ENCODE measurements around the gene LMOD1. TPM values are rescaled to one million over a fixed set of nuclear protein-coding genes. Genes with fewer than 3 reads are reported as not detected.
A peak's percentile ranks its signal among the peaks of the same experiment; 100 is the strongest.

The LMOD1 gene
- total RNA-seq, 2 experiments from 2014 or later = not detected

DNA sequence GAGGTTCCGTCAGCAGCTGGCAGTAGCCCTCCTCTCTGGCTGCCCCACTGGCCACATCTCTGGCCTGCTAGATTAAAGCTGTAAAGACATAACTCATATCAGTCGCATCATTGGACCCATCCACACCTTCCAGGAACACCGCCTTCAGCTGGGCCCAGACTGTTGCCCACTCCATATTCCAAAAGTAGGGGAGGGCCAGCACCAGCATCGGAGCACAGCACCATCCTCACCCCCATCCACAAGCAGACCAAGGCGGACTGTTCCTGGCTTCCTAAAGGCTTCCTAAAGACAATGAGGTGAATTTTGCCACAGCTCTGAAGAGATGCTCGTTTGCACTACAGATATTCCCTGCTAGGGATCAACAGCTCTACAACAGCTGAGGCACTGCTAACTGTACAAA, 54.1 kb downstream of the LMOD1 start:
- Mint-ChIP-seq H3K27me3 (peaks cover 39% of the 10 kb centered on the region), H3K4me3 (no peak overlapping the region), H3K9me3 (ENCODE audit: low read depth) (no peaks in the 10 kb centered on the region), H3K27ac (no peak overlapping the region), H3K4me1 (peaks cover 14% of the 10 kb centered on the region), H3K36me3 (no peaks in the 10 kb centered on the region)
- CTCF ChIA-PET = interaction anchor here (0.7 to 2.3 kb wide), 4 partner anchors 10 to 81 kb away, joined by 3 to 9 read pairs (median 4); no protein-coding TSS in a partner anchor
- ATAC-seq (no peak), DNase-seq (no peak)

- no peaks in the 10 kb centered on the region for H3K9me3 Mint-ChIP-seq (ENCODE audit: low read depth)
- no peak for DNase-seq
- H3K27me3 Mint-ChIP-seq = peaks cover 45% of the 10 kb centered on the region
- CTCF ChIA-PET = interaction anchor here (1.1 to 2.3 kb wide), 4 partner anchors 11 to 82 kb away, joined by 3 to 9 read pairs (median 4); no protein-coding TSS in a partner anchor
- H3K36me3 Mint-ChIP-seq = no peaks in the 10 kb centered on the region
- no peak overlapping the region for H3K4me3 Mint-ChIP-seq
- H3K4me1 Mint-ChIP-seq = peaks cover 9% of the 10 kb centered on the region
- H3K27ac Mint-ChIP-seq = no peak overlapping the region
- ATAC-seq = no peak
Observed at GRCh38 chr1:201891451-201892045, 54.8 kb downstream of the LMOD1 start.

DNA sequence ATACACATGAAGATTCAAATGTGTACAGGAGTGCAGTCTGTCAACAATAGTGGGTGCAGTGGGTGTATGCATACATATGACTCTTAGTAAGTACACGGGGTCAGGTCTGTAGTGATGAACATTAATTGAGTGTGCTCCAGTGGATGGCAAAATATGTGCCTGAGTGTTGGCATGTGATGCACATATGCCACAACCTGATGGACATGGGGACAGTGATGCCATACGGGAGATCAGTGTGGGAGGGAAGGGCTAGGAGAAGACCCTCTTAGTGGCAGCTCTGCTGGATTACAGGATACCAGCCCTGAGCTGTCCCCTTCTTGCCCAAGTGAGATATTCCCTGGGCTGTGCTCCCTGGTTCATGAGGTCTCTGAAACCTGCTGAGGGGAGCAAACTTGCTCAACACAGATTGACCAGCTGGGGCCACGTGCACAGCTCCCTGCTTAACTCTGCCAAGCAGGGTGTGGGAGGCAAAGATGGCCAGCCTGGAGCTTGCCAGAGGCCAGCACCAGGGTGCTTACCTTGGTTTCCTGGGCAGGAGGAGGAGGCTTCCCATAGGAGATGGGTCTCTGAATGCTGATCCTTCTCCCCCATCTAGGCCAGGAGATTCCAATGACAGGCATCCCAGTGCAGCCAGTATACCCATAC, 55.4 kb downstream of the LMOD1 start:
- DNase-seq (no peak), ATAC-seq (no peak)
- Mint-ChIP-seq H3K36me3 (no peaks in the 10 kb centered on the region), H3K9me3 (ENCODE audit: low read depth) (no peaks in the 10 kb centered on the region), H3K4me1 (peaks cover 3% of the 10 kb centered on the region), H3K27me3 (peaks cover 47% of the 10 kb centered on the region), H3K27ac (no peak overlapping the region), H3K4me3 (no peak overlapping the region)
- CTCF ChIA-PET = interaction anchor here (1.5 to 2.3 kb wide), 2 partner anchors 63 to 82 kb away, joined by 3 to 9 read pairs; no protein-coding TSS in a partner anchor

DNA sequence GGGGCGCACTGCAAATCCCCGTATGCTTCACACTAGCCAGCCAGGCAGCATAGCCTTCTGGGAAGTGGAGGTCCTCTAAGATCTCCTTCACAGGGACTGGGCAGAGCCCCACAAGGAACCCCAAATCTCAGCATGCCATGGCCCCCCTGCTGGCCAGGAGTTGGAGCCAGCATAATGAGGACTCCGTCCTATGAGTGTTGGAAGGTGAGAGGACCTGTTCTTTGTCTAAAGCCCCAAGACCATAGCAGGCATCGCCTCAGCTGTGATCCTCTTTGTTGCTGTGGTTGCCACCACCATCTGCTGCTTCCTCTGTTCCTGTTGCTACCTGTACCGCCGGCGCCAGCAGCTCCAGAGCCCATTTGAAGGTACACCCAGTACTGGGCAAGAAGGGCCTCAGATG, 56.1 kb downstream of the LMOD1 start:
- no peak overlapping the region for H3K4me3 Mint-ChIP-seq
- no peak overlapping the region for H3K27ac Mint-ChIP-seq
- H3K27me3 Mint-ChIP-seq = peaks cover 53% of the 10 kb centered on the region
- no peaks in the 10 kb centered on the region for H3K36me3 Mint-ChIP-seq
- DNase-seq (no peak), ATAC-seq (no peak)
- peaks cover 2% of the 10 kb centered on the region for H3K4me1 Mint-ChIP-seq
- no peaks in the 10 kb centered on the region for H3K9me3 Mint-ChIP-seq (ENCODE audit: low read depth)
- CTCF ChIA-PET = interaction anchor here (1.1 to 1.5 kb wide), 4 partner anchors 12 to 119 kb away, joined by 3 to 7 read pairs (median 4); no protein-coding TSS in a partner anchor

GRCh38 chr1:201889090-201889968, 57.0 kb downstream of the LMOD1 start:
- DNase-seq = no peak
- CTCF ChIA-PET = interaction anchor here (1.1 to 1.2 kb wide), 3 partner anchors 12 to 118 kb away, joined by 4 to 7 read pairs (median 5); no protein-coding TSS in a partner anchor
- H3K36me3 Mint-ChIP-seq = no peaks in the 10 kb centered on the region
- no peaks in the 10 kb centered on the region for H3K9me3 Mint-ChIP-seq (ENCODE audit: low read depth)
- H3K27me3 Mint-ChIP-seq = peaks cover 55% of the 10 kb centered on the region
- H3K4me1 Mint-ChIP-seq = peaks cover 2% of the 10 kb centered on the region
- no peak for ATAC-seq
- H3K27ac Mint-ChIP-seq = no peak overlapping the region
- H3K4me3 Mint-ChIP-seq = peak overlapping the region; percentile 19

DNA sequence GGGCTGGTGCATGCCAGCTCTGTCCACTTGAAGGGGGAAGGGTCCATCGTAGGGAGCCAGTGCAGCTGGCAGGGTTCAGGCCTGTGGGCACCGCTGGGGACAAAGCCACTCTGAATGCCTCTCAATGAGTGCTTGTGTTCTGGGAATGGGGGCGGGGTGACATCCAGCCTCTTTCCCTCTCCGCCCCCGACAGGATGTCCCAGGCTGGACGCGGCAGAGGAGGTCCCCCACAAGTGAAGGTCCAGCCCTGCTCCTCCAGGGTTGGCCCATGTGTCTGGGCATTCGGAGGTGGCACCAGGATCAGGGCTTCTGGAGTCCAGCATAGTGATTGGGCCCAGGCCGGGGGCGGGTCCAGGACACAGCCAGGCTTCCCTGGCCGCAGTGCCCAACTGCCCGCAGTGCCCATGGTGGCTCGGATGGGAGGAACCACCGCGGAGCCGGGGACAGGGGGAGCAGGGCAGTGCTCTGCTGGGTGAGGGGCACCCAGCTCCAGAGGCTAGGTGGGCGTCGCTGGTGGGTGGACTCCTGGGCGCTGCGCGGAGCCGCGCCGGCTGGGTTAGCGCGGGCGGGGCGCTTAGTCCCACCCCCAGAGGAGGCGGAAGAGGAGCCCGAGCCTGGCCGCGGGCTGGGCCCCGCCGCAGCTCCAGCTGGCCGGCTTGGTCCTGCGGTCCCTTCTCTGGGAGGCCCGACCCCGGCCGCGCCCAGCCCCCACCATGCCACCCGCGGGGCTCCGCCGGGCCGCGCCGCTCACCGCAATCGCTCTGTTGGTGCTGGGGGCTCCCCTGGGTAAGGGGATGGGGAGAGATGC, 57.9 kb downstream of the LMOD1 start, which contains the start of gene SHISA4:
SHISA4 (plus strand) TSS at position 617 of the 808 bp plus-strand sequence; CDS start at position 714, 97 bp downstream.
- H3K27ac Mint-ChIP-seq = no peak within 1 kb of the TSS
- no peaks in the 10 kb centered on the region for H3K9me3 Mint-ChIP-seq (ENCODE audit: low read depth)
- H3K27me3 Mint-ChIP-seq = peaks cover 55% of the 10 kb centered on the region
- DNase-seq (no peak), ATAC-seq (peak; percentile 69)
- CTCF ChIA-PET = interaction anchor here (1.2 kb wide), 1 partner anchor 11 kb away, joined by 5 read pairs; no protein-coding TSS in a partner anchor
- H3K4me3 Mint-ChIP-seq = peak within 1 kb of the TSS; percentile 19
- peaks cover 4% of the 10 kb centered on the region for H3K4me1 Mint-ChIP-seq
- H3K36me3 Mint-ChIP-seq = no peaks in the 10 kb centered on the region

GRCh38 chr1:201887116-201887866, 59.1 kb downstream of the LMOD1 start:
- ATAC-seq = no peak
- DNase-seq = no peak
- Mint-ChIP-seq H3K36me3 (no peaks in the 10 kb centered on the region), H3K4me1 (peaks cover 8% of the 10 kb centered on the region), H3K27me3 (peaks cover 52% of the 10 kb centered on the region), H3K9me3 (ENCODE audit: low read depth) (no peaks in the 10 kb centered on the region), H3K4me3 (no peak overlapping the region), H3K27ac (no peak overlapping the region)
- CTCF ChIA-PET = interaction anchor here (0.9 to 5.5 kb wide), 5 partner anchors 8 to 86 kb away, joined by 3 to 46 read pairs (median 4); no protein-coding TSS in a partner anchor

- Mint-ChIP-seq H3K4me1 (peaks cover 8% of the 10 kb centered on the region), H3K36me3 (no peaks in the 10 kb centered on the region), H3K27me3 (peaks cover 47% of the 10 kb centered on the region), H3K27ac (no peak overlapping the region), H3K9me3 (ENCODE audit: low read depth) (no peaks in the 10 kb centered on the region), H3K4me3 (no peak overlapping the region)
- CTCF ChIA-PET = interaction anchor here (0.7 to 5.5 kb wide), 6 partner anchors 9 to 91 kb away, joined by 3 to 46 read pairs (median 4); no protein-coding TSS in a partner anchor
- DNase-seq (no peak), ATAC-seq (no peak)
Observed at GRCh38 chr1:201886103-201886885, 60.1 kb downstream of the LMOD1 start.

GRCh38 chr1:201885531-201886075, 60.7 kb downstream of the LMOD1 start:
- DNase-seq (no peak), ATAC-seq (no peak)
- Mint-ChIP-seq H3K4me3 (no peak overlapping the region), H3K36me3 (no peaks in the 10 kb centered on the region), H3K27ac (no peak overlapping the region), H3K27me3 (peaks cover 45% of the 10 kb centered on the region), H3K9me3 (ENCODE audit: low read depth) (no peaks in the 10 kb centered on the region), H3K4me1 (peaks cover 8% of the 10 kb centered on the region)
- CTCF ChIA-PET = interaction anchor here (1.4 to 5.5 kb wide), 2 partner anchors 10 to 88 kb away, joined by 3 to 46 read pairs; no protein-coding TSS in a partner anchor

- DNase-seq (no peak), ATAC-seq (no peak)
- H3K4me3 Mint-ChIP-seq = no peak overlapping the region
- H3K9me3 Mint-ChIP-seq (ENCODE audit: low read depth) = no peaks in the 10 kb centered on the region
- CTCF ChIA-PET = interaction anchor here (1.5 to 5.5 kb wide), 2 partner anchors 9 to 11 kb away, joined by 6 to 46 read pairs; no protein-coding TSS in a partner anchor
- peaks cover 6% of the 10 kb centered on the region for H3K4me1 Mint-ChIP-seq
- no peaks in the 10 kb centered on the region for H3K36me3 Mint-ChIP-seq
- peaks cover 34% of the 10 kb centered on the region for H3K27me3 Mint-ChIP-seq
- H3K27ac Mint-ChIP-seq = no peak overlapping the region
Observed at GRCh38 chr1:201884425-201884824, 61.9 kb downstream of the LMOD1 start.

DNA sequence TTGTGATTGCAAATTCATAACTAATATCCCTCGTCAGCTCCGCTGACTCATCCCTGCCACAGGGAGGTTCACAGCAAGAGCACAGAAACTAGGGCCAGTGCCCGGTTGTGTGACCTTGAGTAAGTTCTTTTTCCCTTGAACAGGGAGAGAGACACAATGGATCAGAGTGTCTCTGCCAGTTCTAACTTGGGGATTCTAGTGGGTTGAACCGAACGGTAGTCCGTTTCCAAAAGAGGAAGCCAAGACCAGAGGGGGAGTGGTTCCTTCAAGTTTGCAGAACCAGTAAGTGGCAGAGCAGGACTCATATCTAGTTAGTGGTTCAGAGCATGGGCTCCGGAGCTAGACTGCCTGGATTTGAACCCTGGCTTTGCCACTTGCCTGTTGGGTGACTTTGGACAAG, 62.6 kb downstream of the LMOD1 start:
- CTCF ChIA-PET = interaction anchor here (1.5 to 5.5 kb wide), 4 partner anchors 10 to 252 kb away, joined by 3 to 46 read pairs (median 6); partner anchors contain the start of gene TIMM17A
- Mint-ChIP-seq H3K27ac (no peak overlapping the region), H3K9me3 (ENCODE audit: low read depth) (no peaks in the 10 kb centered on the region), H3K4me1 (peaks cover 6% of the 10 kb centered on the region), H3K4me3 (no peak overlapping the region), H3K36me3 (no peaks in the 10 kb centered on the region), H3K27me3 (peaks cover 30% of the 10 kb centered on the region)
- ATAC-seq (peak; percentile 40), DNase-seq (no peak)

All from activated CD8-positive, alpha-beta memory T cell treated with anti-CD3 and anti-CD28 coated beads, Interleukin-2, amount 10 ng/mL, durations not matched to agents 7 days and 5 days (primary cell).